ENCODE measurements around the gene TMEM165.
"Not testable (repeated sequence)": the region's sequence is repeated elsewhere in the genome, so short reads cannot be mapped to it uniquely, and the experiment has no call there.

Gene TMEM165, protein sequence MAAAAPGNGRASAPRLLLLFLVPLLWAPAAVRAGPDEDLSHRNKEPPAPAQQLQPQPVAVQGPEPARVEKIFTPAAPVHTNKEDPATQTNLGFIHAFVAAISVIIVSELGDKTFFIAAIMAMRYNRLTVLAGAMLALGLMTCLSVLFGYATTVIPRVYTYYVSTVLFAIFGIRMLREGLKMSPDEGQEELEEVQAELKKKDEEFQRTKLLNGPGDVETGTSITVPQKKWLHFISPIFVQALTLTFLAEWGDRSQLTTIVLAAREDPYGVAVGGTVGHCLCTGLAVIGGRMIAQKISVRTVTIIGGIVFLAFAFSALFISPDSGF

GRCh38 chr4:55395529-55396307 lies at the start of gene TMEM165:
Gene TMEM165, plus strand, starts transcription at chr4:55395957. Its CDS starts 233 bp downstream, at chr4:55396190.
- in situ Hi-C loops (cut with HindIII; ENCODE audit: low sequenced_read_pairs) = loop anchor here (10.0 kb wide), 1 partner anchor 51 kb away; the partner anchor contains the start of gene SRD5A3

GRCh38 chr4:55345980-55346850 lies 49.5 kb upstream of the TMEM165 start, which contains the start of gene SRD5A3:
Gene SRD5A3, plus strand, starts transcription at chr4:55346242. Its CDS starts 95 bp downstream, at chr4:55346337.
- in situ Hi-C loops (cut with HindIII; ENCODE audit: low sequenced_read_pairs) = loop anchor here (10.0 kb wide), 1 partner anchor 49 kb away; the partner anchor contains the start of gene TMEM165

GRCh38 chr4:55346851-55347255 lies 48.9 kb upstream of the TMEM165 start:
- in situ Hi-C loops (cut with HindIII; ENCODE audit: low sequenced_read_pairs) = loop anchor here (10.0 kb wide), 1 partner anchor 48 kb away; the partner anchor contains the start of gene TMEM165

DNA sequence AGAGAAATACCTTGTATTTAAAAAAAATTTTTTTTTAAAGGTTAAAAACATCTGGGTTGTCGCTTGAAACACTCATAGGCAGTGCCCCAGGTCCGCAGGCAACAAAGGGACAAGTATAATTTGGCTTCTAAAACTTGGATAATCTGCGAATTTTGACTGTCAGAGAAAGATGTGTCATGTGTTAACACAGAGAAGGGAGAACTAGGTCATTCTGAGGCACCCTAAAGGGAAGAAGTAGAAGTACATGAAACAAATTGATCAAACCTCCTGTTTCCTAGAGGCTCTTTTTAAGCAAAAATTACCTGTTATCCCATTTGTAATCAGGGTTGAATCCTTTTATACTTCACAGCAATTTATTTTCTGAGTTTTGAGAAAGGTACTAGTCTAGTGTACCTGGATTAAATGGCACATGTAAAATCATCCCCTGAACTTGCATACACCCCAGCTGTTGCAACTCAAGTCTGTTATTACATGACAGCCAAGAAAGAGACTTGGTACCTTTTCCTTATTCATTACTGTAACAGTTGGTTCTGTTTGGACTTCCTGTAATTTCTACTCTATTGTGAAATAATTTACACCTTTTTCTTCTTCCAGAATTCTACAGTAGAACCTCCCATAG lies 48.0 kb upstream of the TMEM165 start:
- in situ Hi-C loops (cut with HindIII; ENCODE audit: low sequenced_read_pairs) = loop anchor here (10.0 kb wide), 1 partner anchor 47 kb away; the partner anchor contains the start of gene TMEM165

GRCh38 chr4:55348466-55348865 lies 47.3 kb upstream of the TMEM165 start:
- in situ Hi-C loops (cut with HindIII; ENCODE audit: low sequenced_read_pairs) = loop anchor here (10.0 kb wide), 1 partner anchor 46 kb away; the partner anchor contains the start of gene TMEM165

GRCh38 chr4:55350870-55351269 lies 44.9 kb upstream of the TMEM165 start:
- in situ Hi-C loops (cut with HindIII; ENCODE audit: low sequenced_read_pairs) = not testable (repeated sequence)

DNA sequence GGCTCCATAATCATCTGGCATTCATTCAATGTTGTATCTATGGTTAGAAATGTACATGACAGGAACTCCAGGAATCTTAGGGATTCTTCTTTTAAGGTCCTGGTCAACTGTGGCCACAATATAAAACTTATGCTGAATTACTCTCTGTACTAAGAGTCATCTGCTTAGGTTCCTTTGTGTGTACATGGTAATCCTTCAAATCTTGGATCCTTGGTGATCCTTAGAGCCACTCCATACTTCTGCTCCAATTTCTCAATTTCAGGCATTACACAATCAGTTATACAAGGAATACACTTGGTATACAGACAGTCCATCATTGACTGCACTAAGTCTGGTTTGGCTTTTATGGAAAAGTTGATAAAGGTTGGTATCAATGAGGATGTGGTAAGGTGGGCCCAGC lies 43.9 kb upstream of the TMEM165 start:
- in situ Hi-C loops (cut with HindIII; ENCODE audit: low sequenced_read_pairs) = no loop called here

DNA sequence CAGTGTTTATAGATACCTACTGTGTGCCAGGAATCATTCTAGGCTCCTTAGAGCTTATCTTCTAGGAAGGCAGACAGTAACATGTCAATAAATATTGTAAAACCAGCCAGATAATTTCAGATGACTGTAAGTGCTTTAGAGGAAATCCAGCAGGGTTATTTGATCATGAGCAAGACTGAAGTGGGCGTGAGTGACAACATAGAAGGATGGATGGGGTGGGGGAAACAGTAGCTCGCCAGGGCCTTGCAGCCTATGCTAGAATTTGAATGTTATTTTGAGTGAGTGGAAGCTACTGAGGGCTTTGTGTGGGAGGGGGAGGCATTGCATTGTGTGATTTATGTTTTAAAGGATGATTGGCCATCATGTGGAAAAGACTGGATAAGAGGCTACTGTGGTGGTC lies 43.0 kb upstream of the TMEM165 start:
- in situ Hi-C loops (cut with HindIII; ENCODE audit: low sequenced_read_pairs) = no loop called here

- in situ Hi-C loops (cut with HindIII; ENCODE audit: low sequenced_read_pairs) = not testable (repeated sequence)
Measured at GRCh38 chr4:55353228-55353747, 42.5 kb upstream of the TMEM165 start.

GRCh38 chr4:55354648-55355047 lies 41.1 kb upstream of the TMEM165 start:
- in situ Hi-C loops (cut with HindIII; ENCODE audit: low sequenced_read_pairs) = no loop called here

DNA sequence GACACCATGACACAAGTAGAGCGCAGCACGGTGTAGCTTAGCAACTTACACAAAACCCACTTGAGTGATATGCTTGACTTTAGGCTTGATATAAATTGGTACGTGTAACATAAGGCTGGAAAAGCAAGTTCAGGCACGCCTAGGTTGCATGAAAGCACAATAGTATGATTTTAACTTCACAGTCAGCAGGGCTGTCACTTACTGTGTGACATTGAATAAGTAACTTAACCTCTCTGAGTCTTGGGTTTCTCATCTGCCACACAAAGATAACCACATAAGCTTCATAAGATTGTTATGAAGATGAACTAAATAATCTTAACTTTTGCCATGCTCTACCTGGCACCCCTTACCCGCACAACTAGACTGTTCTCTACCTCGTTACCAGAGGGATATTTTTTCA lies 40.2 kb upstream of the TMEM165 start:
- in situ Hi-C loops (cut with HindIII; ENCODE audit: low sequenced_read_pairs) = no loop called here

DNA sequence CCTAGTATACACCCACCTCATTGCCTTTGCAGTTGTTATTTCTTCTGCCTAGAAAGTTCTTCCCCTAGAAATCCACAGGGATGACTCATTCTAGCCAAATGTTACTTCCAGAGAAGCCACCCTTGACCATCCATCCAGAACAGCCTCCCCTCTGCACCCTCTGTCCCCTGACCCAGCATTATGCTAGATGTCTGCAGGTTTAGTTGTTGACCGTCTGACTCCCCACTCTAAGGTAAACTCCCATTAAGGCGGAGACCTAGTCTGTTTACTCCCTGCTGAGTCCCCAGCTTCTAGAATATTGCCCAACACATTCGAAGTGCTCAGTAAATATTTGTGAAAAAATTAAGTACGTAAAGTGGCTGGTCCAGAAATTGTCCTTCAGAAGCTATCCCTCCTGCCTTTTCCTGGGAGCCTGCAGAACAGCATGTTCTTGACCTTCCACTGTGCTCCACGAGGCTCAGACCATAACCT lies 38.7 kb upstream of the TMEM165 start:
- in situ Hi-C loops (cut with HindIII; ENCODE audit: low sequenced_read_pairs) = no loop called here

GRCh38 chr4:55358246-55358645 lies 37.5 kb upstream of the TMEM165 start:
- in situ Hi-C loops (cut with HindIII; ENCODE audit: low sequenced_read_pairs) = no loop called here

- in situ Hi-C loops (cut with HindIII; ENCODE audit: low sequenced_read_pairs) = no loop called here
Measured at GRCh38 chr4:55358668-55359067, 37.1 kb upstream of the TMEM165 start.

DNA sequence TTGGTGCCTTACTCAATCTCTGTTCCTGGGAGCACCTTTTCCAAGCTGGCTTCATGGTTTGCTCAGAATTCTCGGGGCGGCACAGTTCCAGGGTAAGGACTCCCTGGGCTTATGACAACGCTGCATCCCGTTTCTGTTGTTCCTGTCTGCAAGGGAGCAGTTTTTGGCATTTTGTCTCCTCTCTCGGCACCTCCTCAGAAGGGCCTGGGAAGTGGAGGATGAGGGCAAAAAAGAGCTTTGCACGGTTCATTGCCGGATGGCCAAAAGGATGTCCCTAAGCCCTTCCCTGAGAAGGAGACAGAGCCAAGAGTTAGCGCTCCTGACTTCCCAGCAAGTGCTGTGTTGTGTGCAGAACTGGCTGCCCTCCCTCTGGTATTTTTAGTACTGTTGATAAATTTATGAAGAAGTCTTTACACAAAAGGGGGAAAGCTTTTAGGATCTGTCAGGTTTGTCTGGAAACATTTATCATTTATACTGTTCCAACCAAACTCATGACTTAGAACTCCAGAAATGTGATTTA lies 36.3 kb upstream of the TMEM165 start:
- in situ Hi-C loops (cut with HindIII; ENCODE audit: low sequenced_read_pairs) = no loop called here

DNA sequence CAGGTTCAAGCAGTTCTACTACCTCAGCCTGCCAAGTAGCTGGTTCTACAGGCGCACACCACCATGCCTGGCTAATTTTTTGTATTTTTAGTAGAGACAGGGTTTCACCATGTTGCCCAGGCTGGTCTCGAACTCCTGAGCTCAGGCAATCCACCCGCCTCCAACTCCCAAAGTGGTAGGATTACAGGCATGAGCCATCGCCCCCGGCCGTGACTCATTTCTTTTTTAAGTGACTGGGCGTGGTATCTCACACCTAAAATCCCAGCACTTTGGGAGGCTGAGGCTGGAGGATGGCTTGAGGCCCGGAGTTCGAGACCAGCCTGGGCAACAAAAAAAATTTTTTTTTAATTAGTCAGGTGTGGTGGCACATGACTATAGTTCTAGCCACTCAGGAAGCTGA lies 32.8 kb upstream of the TMEM165 start:
- in situ Hi-C loops (cut with HindIII; ENCODE audit: low sequenced_read_pairs) = not testable (repeated sequence)

DNA sequence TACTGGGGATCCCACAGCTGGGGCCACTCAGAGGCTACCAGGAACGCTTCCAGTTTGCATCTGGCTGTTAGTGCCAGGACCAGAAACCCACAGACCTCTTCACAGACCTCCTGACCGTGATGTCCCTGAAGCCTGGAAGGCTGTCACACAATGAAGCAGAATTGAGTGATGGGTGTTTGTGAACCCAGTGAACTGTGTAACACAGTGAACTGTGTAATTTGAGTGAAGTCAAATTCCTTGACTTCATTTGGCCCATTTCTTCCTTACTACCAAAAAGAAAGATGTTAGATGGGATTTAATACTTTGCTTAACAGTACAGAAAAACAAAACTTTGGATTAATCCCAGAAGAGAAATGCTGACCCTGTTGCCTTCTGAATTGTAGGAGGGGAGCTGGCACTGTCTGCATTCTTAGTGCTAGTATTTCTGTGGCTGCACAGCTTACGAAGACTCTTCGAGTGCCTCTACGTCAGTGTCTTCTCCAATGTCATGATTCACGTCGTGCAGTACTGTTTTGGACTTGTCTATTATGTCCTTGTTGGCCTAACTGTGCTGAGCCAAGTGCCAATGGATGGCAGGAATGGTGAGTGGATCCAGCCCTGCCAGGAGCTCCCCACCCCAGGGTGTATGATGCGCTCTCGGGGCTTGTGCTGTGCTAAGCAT lies 31.9 kb upstream of the TMEM165 start:
- in situ Hi-C loops (cut with HindIII; ENCODE audit: low sequenced_read_pairs) = no loop called here

DNA sequence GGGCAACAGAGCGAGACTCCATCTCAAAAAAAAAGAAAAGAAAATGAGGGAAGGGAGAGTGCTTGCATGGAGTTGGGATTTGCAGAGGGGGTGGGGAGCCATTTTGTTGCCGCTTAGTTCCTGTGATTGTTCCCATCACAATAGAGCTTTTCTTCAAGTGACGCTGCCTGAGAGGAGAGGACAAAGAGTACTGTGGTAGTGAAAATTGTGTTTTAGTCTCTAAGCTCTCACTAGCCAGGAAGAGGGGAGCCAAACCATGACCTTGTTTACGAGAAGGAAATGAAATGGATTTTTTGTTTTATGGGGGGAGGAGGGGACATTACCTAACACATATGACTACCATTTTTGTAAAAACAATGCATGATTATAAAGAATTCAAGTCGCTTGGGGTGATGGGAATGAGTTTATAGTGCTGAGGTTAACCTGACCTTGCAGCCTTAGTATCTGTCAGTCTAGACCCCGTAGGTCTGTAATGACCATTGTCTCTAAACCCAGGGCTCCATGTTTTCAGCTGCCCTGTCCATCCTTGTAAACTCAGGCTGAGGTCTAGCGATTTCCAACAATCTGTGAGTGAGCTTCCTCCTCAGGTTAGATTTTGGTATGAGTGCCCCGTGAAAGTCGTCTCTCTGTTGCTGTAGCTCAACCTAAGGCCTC lies 30.9 kb upstream of the TMEM165 start:
- in situ Hi-C loops (cut with HindIII; ENCODE audit: low sequenced_read_pairs) = no loop called here

- in situ Hi-C loops (cut with HindIII; ENCODE audit: low sequenced_read_pairs) = no loop called here
Measured at GRCh38 chr4:55365345-55365728, 30.4 kb upstream of the TMEM165 start.
